K562 (cell line): Measurements from ENCODE around the gene TMEM50B. TPM values are rescaled to one million over a fixed set of nuclear protein-coding genes. Genes with fewer than 3 reads are reported as not detected.

Experiments used
- ATAC-seq: fragments of 200-7000 bp; cut with Tn5 transposase; 3 replicates; pipeline ENCODE4 v1.9.1; 2020; ENCODE audit warnings: moderate library complexity
- BruUV-seq: library from RNA; stranded (reverse); fragments of 400-500 nt; replicated peaks from 2 replicates; lab custom pipeline; 2021; lab: Mats Ljungman, UMichigan
- CTCF ChIA-PET: fragments of 300-600 bp; formaldehyde crosslinking; extraction: SDS; loops from one replicate; lab custom pipeline; 2021; ENCODE audit warnings: low intra/inter-chr PET ratio; lab: Yijun Ruan, JAX
- POLR2A ChIA-PET: fragments of 300-600, 350-650 bp; sonication (Branson Sonifier 250); formaldehyde crosslinking; extraction: SDS; loops from one replicate; lab custom pipeline; 2021; ENCODE audit warnings: antibody characterized with exemption, inconsistent platforms; lab: Yijun Ruan, JAX
- DNase-seq, 4 experiments: peaks; one replicate each; pipeline versions ENCODE4 v3.0.0 to v3.0.0-alpha.2; 2011 to 2018; ENCODE audit warnings: low spot score in 3 of 4, mixed read lengths in 3 of 4; ENCODE audit errors: extremely low read depth in 1 of 4
- FAIRE-seq: peaks from 2 replicates; lab custom pipeline; 2011; peaks lifted over from hg19 to GRCh38; lab: Jason Lieb, UNC
- H2AFZ ChIP-seq: 2 replicates; pipeline ENCODE4 v1.6.0; 2011; ENCODE audit warnings: low read depth, low read length, control low read depth, inconsistent platforms
- H3K27ac ChIP-seq: fragments of 200-600 bp; 3 replicates; pipeline ENCODE4 v1.8.0; 2011; ENCODE audit warnings: low read depth, mild to moderate bottlenecking, control low read depth, inconsistent platforms, low read length, moderate library complexity, mixed read lengths; ENCODE audit errors: extremely low read depth
- H3K27me3 ChIP-seq, 2 experiments: fragments of 300-600 bp in 1 of 2; 2 replicates in 1 of 2; 3 replicates in 1 of 2; pipeline versions ENCODE4 v1.6.0 to v1.8.0; 2011; ENCODE audit warnings: inconsistent platforms in 2 of 2, low read length in 2 of 2, mild to moderate bottlenecking in 1 of 2, mixed read lengths in 1 of 2, moderate library complexity in 1 of 2; ENCODE audit not compliant: control insufficient read depth in 2 of 2, insufficient read depth in 2 of 2
- H3K36me3 ChIP-seq: fragments of 300-600 bp; 3 replicates; pipeline ENCODE4 v1.8.0; 2011; ENCODE audit warnings: mild to moderate bottlenecking, low read length, inconsistent platforms; ENCODE audit not compliant: control insufficient read depth, insufficient read depth
- H3K4me1 ChIP-seq, 2 experiments: fragments of 200-600 bp in 1 of 2; replicated peaks in 1 of 2; 2 replicates in 1 of 2; 3 replicates in 1 of 2; pipeline versions ENCODE4 v1.5.1 to v1.8.0; 2011; ENCODE audit warnings: inconsistent platforms in 2 of 2, low read length in 2 of 2, mild to moderate bottlenecking in 1 of 2, mixed read lengths in 1 of 2, moderate library complexity in 1 of 2; ENCODE audit not compliant: control insufficient read depth in 2 of 2, insufficient read depth in 2 of 2
- H3K4me2 ChIP-seq: 2 replicates; pipeline ENCODE4 v1.6.1; 2011; ENCODE audit warnings: low read length, control low read depth, inconsistent platforms, mixed read lengths; ENCODE audit not compliant: insufficient read depth
- H3K4me3 ChIP-seq: fragments of 200-600 bp; sonication (generic), shearing (Covaris generic); 2 replicates; pipeline ENCODE4 v1.5.1; 2016; ENCODE audit warnings: control low read depth, inconsistent platforms
- H3K79me2 ChIP-seq: fragments of 200-600 bp; 3 replicates; pipeline ENCODE4 v1.8.0; 2011; ENCODE audit warnings: low read length, inconsistent platforms; ENCODE audit not compliant: control insufficient read depth, insufficient read depth
- H3K9ac ChIP-seq, 2 experiments: 2 replicates each; pipeline versions ENCODE4 v1.6.0 to v1.6.1; 2011; ENCODE audit warnings: low read depth in 2 of 2, low read length in 2 of 2, control low read depth in 1 of 2, inconsistent platforms in 1 of 2, mild to moderate bottlenecking in 1 of 2, mixed read lengths in 1 of 2; ENCODE audit not compliant: insufficient read depth in 1 of 2
- H3K9me1 ChIP-seq: one replicate; pipeline ENCODE4 v1.6.0; 2011; ENCODE audit warnings: inconsistent platforms, mild to moderate bottlenecking, low read length, moderate library complexity; ENCODE audit not compliant: control insufficient read depth, insufficient read depth
- H3K9me3 ChIP-seq: replicated peaks from 2 replicates; pipeline ENCODE4 v1.5.1; 2011; ENCODE audit warnings: low read depth, low read length, inconsistent platforms; ENCODE audit not compliant: control insufficient read depth, insufficient read depth
- H4K20me1 ChIP-seq: replicated peaks from 2 replicates; pipeline ENCODE4 v1.6.1; 2011; ENCODE audit warnings: low read length, inconsistent platforms, mixed read lengths; ENCODE audit not compliant: control insufficient read depth, insufficient read depth
- BCL6 ChIP-seq: fragments of 250-450 bp; sonication (Bioruptor Pico); IDR thresholded peaks from 2 replicates; pipeline ENCODE4 v1.4.0; 2020
- BMI1 ChIP-seq: fragments of 150-350 bp; IDR thresholded peaks from 2 replicates; pipeline ENCODE4 v1.6.1; 2014; ENCODE audit warnings: low read length
- MAFF ChIP-seq: IDR thresholded peaks from 2 replicates; pipeline ENCODE4 v1.6.1; 2012; ENCODE audit warnings: low read length, improper control_type of control experiment
- PML ChIP-seq: IDR thresholded peaks from 2 replicates; pipeline ENCODE4 v1.6.1; 2012; ENCODE audit warnings: low read length, inconsistent platforms
- SIN3B ChIP-seq: fragments of 450-650 bp; IDR thresholded peaks from 2 replicates; pipeline ENCODE4 v1.6.1; 2017; ENCODE audit warnings: low read depth, mild to moderate bottlenecking, moderate library complexity
- TOE1 ChIP-seq, 2 experiments: fragments of 450-650 bp in 1 of 2; sonication (generic) in 1 of 2; formaldehyde crosslinking in 1 of 2; IDR thresholded peaks; 2 replicates each; pipeline versions ENCODE4 v1.7.1 to v1.8.0; 2016 to 2022; ENCODE audit warnings: borderline replicate concordance in 2 of 2, mild to moderate bottlenecking in 2 of 2, antibody characterized with exemption in 1 of 2, inconsistent platforms in 1 of 2, low read depth in 1 of 2, missing genetic modification reagents in 1 of 2, moderate library complexity in 1 of 2
- U2AF2 ChIP-seq: fragments of 200-400 bp; formaldehyde crosslinking; optimal IDR thresholded peaks from 2 replicates; pipeline ENCODE3; 2017; ENCODE audit warnings: low read depth, mild to moderate bottlenecking, low read length
- ZNF121 ChIP-seq: sonication (generic); formaldehyde crosslinking; conservative IDR thresholded peaks from 2 replicates; pipeline ENCODE4 v1.8.0; 2022; ENCODE audit warnings: missing genetic modification reagents
- ZNF592 ChIP-seq: fragments of 450-650 bp; IDR thresholded peaks from 2 replicates; pipeline ENCODE4 v1.6.1; 2017; ENCODE audit warnings: antibody characterized with exemption, mild to moderate bottlenecking
- WGBS: fragments of 100-300 bp; shearing (Covaris generic); methylation state at CpG from one replicate; pipeline ENCODE4 v1.1.6; 2016; ENCODE audit warnings: low coverage, mixed read lengths; ENCODE audit not compliant: insufficient coverage; ENCODE audit errors: missing lambda C conversion rate; 5-methylcytosine and 5-hydroxymethylcytosine counted together
- in situ Hi-C: fragments of 300-500 bp; cut with MboI; formaldehyde crosslinking; loops from 4 replicates; pipeline ENCODE4 v1.15.0; 2018; ENCODE audit warnings: inconsistent platforms, mixed read lengths
- intact Hi-C: fragments of 100-400 bp; cut with micrococcal nuclease; formaldehyde crosslinking; loops from 2 replicates; pipeline ENCODE4 v1.14.2; 2022
- polyA plus RNA-seq, 8 experiments: library from polyadenylated mRNA; depleted of rRNA in 4 of 8; stranded (reverse) in 5 of 8; unstranded in 3 of 8; fragments of >200 nt; fragmentation: Nextera tagmentation in 2 of 8; fragmentation: Illumina TruSeq in 1 of 8; extraction: Ambion mirVana in 2 of 8; extraction: Trizol in 1 of 8; gene quantifications; 2 replicates each; pipeline versions ENCODE4 v1.2.1 to v1.2.3, GENCODE V29; 2011 to 2014; ENCODE audit warnings: inconsistent platforms in 1 of 8, missing spikeins in 1 of 8
- total RNA-seq, 7 experiments: library from RNA; depleted of rRNA in 6 of 7; stranded (reverse); fragments of >200 nt in 6 of 7; fragmentation: Illumina TruSeq in 2 of 7; extraction: Trizol in 2 of 7; gene quantifications; 2 replicates each; pipeline versions ENCODE4 v1.2.1 to v1.2.3, GENCODE V29; 2011 to 2021; ENCODE audit warnings: low replicate concordance in 1 of 7

The TMEM50B gene
- total and polyA plus RNA-seq, 9 of the 15 experiments (the other 6 are each of a cell fraction or from before 2014, with no cell fraction given), result 20.5 to 64.6 (median 28.9) TPM

DNA sequence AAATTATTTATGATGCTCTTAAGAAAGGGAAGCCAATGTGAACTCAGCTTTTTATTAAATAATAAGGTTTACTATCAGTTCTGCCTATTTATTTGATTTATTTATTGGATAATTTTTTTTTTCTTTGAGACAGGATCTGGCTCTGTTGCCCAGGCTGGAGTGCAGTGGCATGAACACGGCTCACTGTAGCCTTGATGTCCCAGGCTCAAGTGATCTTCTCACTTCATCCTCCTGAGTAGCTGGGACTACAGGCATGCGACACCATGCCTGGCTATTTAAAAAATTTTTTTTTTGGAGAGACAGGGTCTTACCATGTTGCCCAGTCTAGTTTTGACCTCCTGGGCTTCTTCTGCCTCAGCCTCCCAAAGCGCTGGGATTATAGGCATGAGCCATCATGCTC, 32.7 kb upstream of the TMEM50B start:
- in situ Hi-C loops, result no loop called here
- POLR2A ChIA-PET, result interaction anchor here (0.7 to 1.5 kb wide), 2 partner anchors 22 to 57 kb away, joined by 3 to 4 read pairs; no protein-coding TSS in a partner anchor
- H3K79me2 ChIP-seq, result no peaks in the 10 kb centered on the region
- no TSS peak for BruUV-seq
- 95% methylated on average over 3 of the region's 3 CpGs for WGBS
- no peak for ATAC-seq
- no peak for TF ChIP-seq BMI1
- no peak for TF ChIP-seq PML
- TF ChIP-seq ZNF121 (CRISPR knock-in tag), result peak; percentile 85
- TF ChIP-seq, all 486 proteins: peak for 1
- no peak for DNase-seq
- H3K9me1 ChIP-seq, result no peaks in the 10 kb centered on the region
- no peak for FAIRE-seq
- no peak overlapping the region for H3K4me2 ChIP-seq
- H2AFZ ChIP-seq, result no peak overlapping the region
- CTCF ChIA-PET, result no interaction called here
- H3K9me3 ChIP-seq, result no peaks in the 10 kb centered on the region
- H4K20me1 ChIP-seq, result no peaks in the 10 kb centered on the region
- no peak overlapping the region for H3K4me3 ChIP-seq
- no peak overlapping the region for H3K9ac ChIP-seq
- peaks cover 95% of the 10 kb centered on the region for H3K36me3 ChIP-seq
- H3K27ac ChIP-seq, result no peak overlapping the region
- intact Hi-C loops, result no loop called here
- H3K27me3 ChIP-seq, result no peaks in the 10 kb centered on the region
- peaks cover 0 to 9% of the 10 kb centered on the region in 2 experiments; a peak in 3 of 5 replicates for H3K4me1 ChIP-seq

DNA sequence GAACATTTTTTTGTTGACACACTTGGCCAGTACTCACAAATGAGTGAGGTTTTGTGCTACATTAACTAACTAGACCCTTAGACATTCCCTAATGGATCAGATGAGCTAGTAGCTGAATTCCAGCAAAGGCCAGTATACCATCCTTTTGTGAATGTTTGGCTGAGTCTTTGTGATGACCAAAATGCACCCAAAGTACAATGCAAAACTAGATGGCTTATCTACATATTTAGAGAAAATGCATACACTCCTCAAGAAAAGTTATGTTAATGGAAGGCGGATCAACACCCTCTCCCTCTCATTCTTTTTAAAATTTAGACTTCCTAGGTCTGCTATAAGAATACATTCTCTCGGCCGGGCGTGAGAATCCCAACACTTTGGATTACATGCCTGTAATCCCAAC, 31.9 kb upstream of the TMEM50B start:
- BruUV-seq, result no TSS peak
- Histone ChIP-seq H3K9me3 (no peaks in the 10 kb centered on the region), H4K20me1 (no peaks in the 10 kb centered on the region), H3K9me1 (no peaks in the 10 kb centered on the region), H3K27me3 (no peaks in the 10 kb centered on the region), H3K36me3 (peaks cover 95% of the 10 kb centered on the region), H3K9ac (no peak overlapping the region), H3K27ac (no peak overlapping the region), H3K4me3 (no peak overlapping the region), H2AFZ (no peak overlapping the region), H3K4me1 (peaks cover 0 to 9% of the 10 kb centered on the region in 2 experiments; a peak in 3 of 5 replicates), H3K4me2 (no peak overlapping the region), H3K79me2 (no peaks in the 10 kb centered on the region; the same call in 2 of the 3 replicates)
- WGBS, result 99% methylated on average over 4 of the region's 4 CpGs
- DNase-seq (no peak), FAIRE-seq (no peak), ATAC-seq (no peak)
- CTCF ChIA-PET, result no interaction called here
- in situ Hi-C loops, result no loop called here
- TF ChIP-seq MAFF (no peak), ZNF592 (no peak), BCL6 (CRISPR knock-in tag) (no peak), SIN3B (no peak), TOE1 (IDR thresholded peaks at IDR 0.05; ENCODE audit: borderline replicate concordance) (no peak), TOE1 (CRISPR knock-in tag; IDR thresholded peaks at IDR 0.05; ENCODE audit: borderline replicate concordance, low read depth) (no peak), U2AF2 (no peak)
- POLR2A ChIA-PET, result interaction anchor here (1.0 kb wide), 3 partner anchors 18 to 40 kb away, joined by 3 read pairs; no protein-coding TSS in a partner anchor
- intact Hi-C loops, result no loop called here
